ENCODE data around the gene ELOF1.

GRCh38 chr19:11581740-11582139 lies 22.7 kb upstream of the ELOF1 start:
- TF ChIP-seq CTCF (IDR thresholded peaks at IDR 0.05): no peak
- no peak for TF ChIP-seq EP300 (IDR thresholded peaks at IDR 0.05; ENCODE audit: low read depth)
- no peak for TF ChIP-seq POLR2AphosphoS5 (IDR thresholded peaks at IDR 0.05)
- no peak for TF ChIP-seq POLR2A (IDR thresholded peaks at IDR 0.05)

Data from transverse colon (tissue), 4 donors.